GM12801 (cell line): ENCODE data around the gene C16orf89.

Source experiments
- CTCF ChIP-seq: IDR thresholded peaks from one replicate; pipeline ENCODE4 v1.5.1; 2011; ENCODE audit warnings: control low read depth; ENCODE audit not compliant: insufficient read length; ENCODE audit errors: extremely low read depth

C16orf89 gene

GRCh38 chr16:5004311-5004710 lies 61.4 kb downstream of the C16orf89 start:
- TF ChIP-seq CTCF: no peak

- no peak for TF ChIP-seq CTCF
Measured at GRCh38 chr16:5003828-5004227, 61.9 kb downstream of the C16orf89 start.

- no peak for TF ChIP-seq CTCF
Measured at GRCh38 chr16:5003211-5003610, 62.5 kb downstream of the C16orf89 start.

- TF ChIP-seq CTCF: no peak
Measured at GRCh38 chr16:5002699-5003143, 63.0 kb downstream of the C16orf89 start.

- TF ChIP-seq CTCF: no peak
Measured at GRCh38 chr16:5001986-5002385, 63.8 kb downstream of the C16orf89 start.

GRCh38 chr16:5001571-5001970 lies 64.2 kb downstream of the C16orf89 start:
- no peak for TF ChIP-seq CTCF

GRCh38 chr16:5000573-5001001 lies 65.2 kb downstream of the C16orf89 start:
- no peak for TF ChIP-seq CTCF
